ENCODE data around the gene CD160. TPM values are rescaled to one million over a fixed set of nuclear protein-coding genes. Genes with fewer than 3 reads are reported as not detected.
"Not testable (repeated sequence)": the region's sequence is repeated elsewhere in the genome, so short reads cannot be mapped to it uniquely, and the experiment has no call there.

The CD160 gene
- polyA plus RNA-seq, 1 experiment = not detected

- ChIA-PET POLR2A (no interaction called here), CTCF (interaction anchor here (0.7 to 2.5 kb wide), 32 partner anchors 9 to 126 kb away, joined by 3 to 13 read pairs (median 4); partner anchors contain the start of genes NUDT17 and PDZK1)
- peak; percentile 94 for TF ChIP-seq CTCF (IDR thresholded peaks at IDR 0.05; ENCODE audit: insufficient read depth, low read depth, low read length)
- Histone ChIP-seq H3K36me3 (ENCODE audit: control insufficient read depth, insufficient read depth, low read length) (no peaks in the 10 kb centered on the region), H3K27me3 (ENCODE audit: control insufficient read depth, insufficient read depth, low read length) (no peaks in the 10 kb centered on the region), H3K4me3 (ENCODE audit: low read depth, low read length) (peak overlapping the region; percentile 37)
- DNase-seq (ENCODE audit: low read depth) = no peak
Measured at GRCh38 chr1:145720878-145721671, 1.8 kb downstream of the CD160 start.

- H3K27me3 ChIP-seq (ENCODE audit: control insufficient read depth, insufficient read depth, low read length); H3K36me3 ChIP-seq (ENCODE audit: control insufficient read depth, insufficient read depth, low read length); H3K4me3 ChIP-seq (ENCODE audit: low read depth, low read length); DNase-seq (ENCODE audit: low read depth); POLR2A ChIA-PET: not testable (repeated sequence)
- CTCF ChIA-PET = interaction anchor here (1.1 kb wide), 1 partner anchor 20 kb away, joined by 3 read pairs; no protein-coding TSS in a partner anchor
Measured at GRCh38 chr1:145726193-145726592, 6.9 kb downstream of the CD160 start.

GRCh38 chr1:145729196-145729595 lies 9.9 kb downstream of the CD160 start:
- no peak for DNase-seq (ENCODE audit: low read depth)
- Histone ChIP-seq H3K27me3 (ENCODE audit: control insufficient read depth, insufficient read depth, low read length) (no peaks in the 10 kb centered on the region), H3K4me3 (ENCODE audit: low read depth, low read length) (no peak overlapping the region), H3K36me3 (ENCODE audit: control insufficient read depth, insufficient read depth, low read length) (no peaks in the 10 kb centered on the region)
- ChIA-PET CTCF (interaction anchor here (1.6 to 2.9 kb wide), 2 partner anchors 8 to 116 kb away, joined by 3 to 13 read pairs; partner anchors contain the start of gene NUDT17), POLR2A (no interaction called here)
- TF ChIP-seq CTCF (IDR thresholded peaks at IDR 0.05; ENCODE audit: insufficient read depth, low read depth, low read length) = no peak

- ChIA-PET POLR2A (no interaction called here), CTCF (interaction anchor here (1.6 to 2.9 kb wide), 2 partner anchors 9 to 116 kb away, joined by 3 to 13 read pairs; partner anchors contain the start of gene NUDT17)
- no peak for DNase-seq (ENCODE audit: low read depth)
- Histone ChIP-seq H3K36me3 (ENCODE audit: control insufficient read depth, insufficient read depth, low read length) (no peaks in the 10 kb centered on the region), H3K4me3 (ENCODE audit: low read depth, low read length) (no peak overlapping the region), H3K27me3 (ENCODE audit: control insufficient read depth, insufficient read depth, low read length) (no peaks in the 10 kb centered on the region)
- TF ChIP-seq CTCF (IDR thresholded peaks at IDR 0.05; ENCODE audit: insufficient read depth, low read depth, low read length) = no peak
Measured at GRCh38 chr1:145729666-145730436, 10.6 kb downstream of the CD160 start.

- ChIA-PET CTCF (interaction anchor here (1.6 to 2.9 kb wide), 2 partner anchors 9 to 115 kb away, joined by 3 to 13 read pairs; partner anchors contain the start of gene NUDT17), POLR2A (no interaction called here)
- DNase-seq (ENCODE audit: low read depth) = no peak
- H3K27me3 ChIP-seq (ENCODE audit: control insufficient read depth, insufficient read depth, low read length) = no peaks in the 10 kb centered on the region
- no peak overlapping the region for H3K4me3 ChIP-seq (ENCODE audit: low read depth, low read length)
- no peaks in the 10 kb centered on the region for H3K36me3 ChIP-seq (ENCODE audit: control insufficient read depth, insufficient read depth, low read length)
- TF ChIP-seq CTCF (IDR thresholded peaks at IDR 0.05; ENCODE audit: insufficient read depth, low read depth, low read length) = no peak
Measured at GRCh38 chr1:145730467-145730866, 11.2 kb downstream of the CD160 start.

Measured in BJ (cell line).